Measurements from ENCODE around the gene NT5C. TPM values are rescaled to one million over a fixed set of nuclear protein-coding genes. Genes with fewer than 3 reads are reported as not detected.

Gene NT5C
- total and polyA plus RNA-seq, 2 experiments from 2014 or later: 174 to 204 TPM

GRCh38 chr17:75125984-75126383, 5.6 kb downstream of the NT5C start:
- Histone ChIP-seq H3K9me3 (ENCODE audit: low read depth) (no peaks in the 10 kb centered on the region), H3K27me3 (no peaks in the 10 kb centered on the region), H3K4me3 (no peak overlapping the region), H3K27ac (no peak overlapping the region), H3K36me3 (peaks cover 3% of the 10 kb centered on the region), H3K4me1 (ENCODE audit: low read depth) (no peaks in the 10 kb centered on the region)
- TF ChIP-seq CTCF (IDR thresholded peaks at IDR 0.05; ENCODE audit: low read depth, low read length): no peak
- no peak for DNase-seq (ENCODE audit: low read depth in 1 of 2, low spot score in 1 of 2)

- no peak for DNase-seq (ENCODE audit: low read depth in 1 of 2, low spot score in 1 of 2)
- no peaks in the 10 kb centered on the region for H3K27me3 ChIP-seq
- no peaks in the 10 kb centered on the region for H3K4me1 ChIP-seq (ENCODE audit: low read depth)
- H3K27ac ChIP-seq: no peak overlapping the region
- no peaks in the 10 kb centered on the region for H3K36me3 ChIP-seq
- H3K9me3 ChIP-seq (ENCODE audit: low read depth): no peaks in the 10 kb centered on the region
- no peak for TF ChIP-seq CTCF (IDR thresholded peaks at IDR 0.05; ENCODE audit: low read depth, low read length)
- H3K4me3 ChIP-seq: no peak overlapping the region
Observed at GRCh38 chr17:75124819-75125162, 6.8 kb downstream of the NT5C start.

- TF ChIP-seq CTCF (IDR thresholded peaks at IDR 0.05; ENCODE audit: low read depth, low read length): no peak
- H3K4me3 ChIP-seq: no peak overlapping the region
- H3K36me3 ChIP-seq: no peaks in the 10 kb centered on the region
- H3K9me3 ChIP-seq (ENCODE audit: low read depth): no peaks in the 10 kb centered on the region
- no peaks in the 10 kb centered on the region for H3K4me1 ChIP-seq (ENCODE audit: low read depth)
- DNase-seq (ENCODE audit: low read depth in 1 of 2, low spot score in 1 of 2): peak in 1 of 2 donors; percentile 78
- no peaks in the 10 kb centered on the region for H3K27me3 ChIP-seq
- no peak overlapping the region for H3K27ac ChIP-seq
Observed at GRCh38 chr17:75124041-75124818, 7.3 kb downstream of the NT5C start.

GRCh38 chr17:75118307-75118706, 13.2 kb downstream of the NT5C start:
- no peak for TF ChIP-seq CTCF (IDR thresholded peaks at IDR 0.05; ENCODE audit: low read depth, low read length)

GRCh38 chr17:75116737-75117136, 14.8 kb downstream of the NT5C start:
- no peak overlapping the region for H3K4me3 ChIP-seq
- no peaks in the 10 kb centered on the region for H3K4me1 ChIP-seq (ENCODE audit: low read depth)
- no peaks in the 10 kb centered on the region for H3K9me3 ChIP-seq (ENCODE audit: low read depth)
- H3K27ac ChIP-seq: no peak overlapping the region
- TF ChIP-seq CTCF (IDR thresholded peaks at IDR 0.05; ENCODE audit: low read depth, low read length): no peak
- no peaks in the 10 kb centered on the region for H3K27me3 ChIP-seq
- peaks cover 3% of the 10 kb centered on the region for H3K36me3 ChIP-seq
- no peak for DNase-seq (ENCODE audit: low read depth in 1 of 2, low spot score in 1 of 2)

More at GRCh38 chr17:75118307-75118706, 13.2 kb downstream of the NT5C start:
- no peak for DNase-seq (ENCODE audit: low read depth in 1 of 2, low spot score in 1 of 2)
- H3K4me1 ChIP-seq (ENCODE audit: low read depth): no peaks in the 10 kb centered on the region
- no peak overlapping the region for H3K4me3 ChIP-seq
- H3K36me3 ChIP-seq: peaks cover 3% of the 10 kb centered on the region
- no peaks in the 10 kb centered on the region for H3K9me3 ChIP-seq (ENCODE audit: low read depth)
- no peak overlapping the region for H3K27ac ChIP-seq
- no peaks in the 10 kb centered on the region for H3K27me3 ChIP-seq
